H1 (cell line): ENCODE results near the gene CABP4. TPM values are rescaled to one million over a fixed set of nuclear protein-coding genes. Genes with fewer than 3 reads are reported as not detected.
A peak's percentile ranks its signal among the peaks of the same experiment; 100 is the strongest.

Experiments used
- CTCF ChIA-PET: fragments of 300-600 bp; sonication (Branson Sonifier 250); formaldehyde crosslinking; loops from one replicate; lab custom pipeline; 2021; ENCODE audit not compliant: partially characterized antibody; lab: Charles Lee
- POLR2A ChIA-PET: fragments of 300-600 bp; sonication (Branson Sonifier 250); formaldehyde crosslinking; loops from one replicate; lab custom pipeline; 2021; ENCODE audit warnings: inconsistent platforms; ENCODE audit not compliant: partially characterized antibody; lab: Charles Lee
- DNase-seq, 2 experiments: peaks; one replicate each; pipeline versions ENCODE4 v3.0.0 to v3.0.0-alpha.2; 2010 to 2022; ENCODE audit warnings: low spot score in 2 of 2, low read depth in 1 of 2, mixed read lengths in 1 of 2
- FAIRE-seq: peaks from 2 replicates; lab custom pipeline; 2011; peaks lifted over from hg19 to GRCh38; lab: Jason Lieb, UNC
- H2AFZ ChIP-seq: 2 replicates; pipeline ENCODE4 v1.8.1; 2012; ENCODE audit warnings: low read length, inconsistent platforms
- H2AK5ac ChIP-seq: 2 replicates; pipeline ENCODE4 v1.6.1; 2013; ENCODE audit warnings: low read depth, low read length
- H2BK120ac ChIP-seq: replicated peaks from 2 replicates; pipeline ENCODE3; 2013; ENCODE audit warnings: low read depth, low read length, inconsistent platforms
- H2BK12ac ChIP-seq: 2 replicates; pipeline ENCODE4 v1.6.1; 2013; ENCODE audit warnings: low read depth, low read length
- H2BK15ac ChIP-seq: 2 replicates; pipeline ENCODE4 v1.6.1; 2013; ENCODE audit warnings: low read length
- H2BK20ac ChIP-seq: 2 replicates; pipeline ENCODE4 v1.6.1; 2013; ENCODE audit warnings: low read length
- H2BK5ac ChIP-seq: 2 replicates; pipeline ENCODE4 v1.6.1; 2013; ENCODE audit warnings: low read depth, low read length
- H3K14ac ChIP-seq: 2 replicates; pipeline ENCODE4 v1.6.1; 2013; ENCODE audit warnings: inconsistent platforms; ENCODE audit not compliant: insufficient read length
- H3K18ac ChIP-seq: 2 replicates; pipeline ENCODE4 v1.6.1; 2013; ENCODE audit warnings: low read length; ENCODE audit errors: extremely low read depth
- H3K23ac ChIP-seq: 2 replicates; pipeline ENCODE4 v1.6.1; 2013; ENCODE audit warnings: inconsistent platforms; ENCODE audit not compliant: insufficient read length
- H3K23me2 ChIP-seq: 2 replicates; pipeline ENCODE4 v1.6.1; 2013; ENCODE audit warnings: low read depth, low read length
- H3K27ac ChIP-seq: 2 replicates; pipeline ENCODE4 v1.6.1; 2011; ENCODE audit warnings: low read depth, low read length, inconsistent platforms
- H3K27me3 ChIP-seq, 4 experiments: replicated peaks in 1 of 4; 1 replicate in 1 of 4; 2 replicates in 3 of 4; pipeline versions ENCODE4 v1.6.1 to v1.8.1; 2011 to 2013; ENCODE audit warnings: low read length in 3 of 4, mild to moderate bottlenecking in 3 of 4, inconsistent platforms in 2 of 4, mixed read lengths in 2 of 4, moderate library complexity in 1 of 4; ENCODE audit not compliant: control insufficient read depth in 3 of 4, insufficient read depth in 3 of 4; ENCODE audit errors: extremely low read depth in 1 of 4
- H3K36me3 ChIP-seq, 4 experiments: 2 replicates each; pipeline versions ENCODE4 v1.6.1 to v1.8.1; 2011 to 2013; ENCODE audit warnings: mild to moderate bottlenecking in 4 of 4, low read length in 3 of 4, moderate library complexity in 2 of 4, control low read depth in 1 of 4, inconsistent platforms in 1 of 4; ENCODE audit not compliant: insufficient read depth in 4 of 4, control insufficient read depth in 2 of 4
- H3K4ac ChIP-seq: replicated peaks from 2 replicates; pipeline ENCODE3; 2013; ENCODE audit warnings: low read length, low read depth, mixed read lengths, inconsistent platforms; ENCODE audit not compliant: insufficient read length
- H3K4me1 ChIP-seq, 4 experiments: replicated peaks in 1 of 4; 1 replicate in 1 of 4; 2 replicates in 3 of 4; pipeline versions ENCODE4 v1.6.1 to v1.8.1; 2011 to 2013; ENCODE audit warnings: low read length in 3 of 4, inconsistent platforms in 2 of 4, mixed read lengths in 1 of 4; ENCODE audit not compliant: insufficient read depth in 4 of 4, control insufficient read depth in 3 of 4
- H3K4me2 ChIP-seq, 2 experiments: 2 replicates each; pipeline versions ENCODE4 v1.6.1 to v1.8.1; 2011 to 2013; ENCODE audit warnings: low read depth in 2 of 2, low read length in 2 of 2, control low read depth in 1 of 2, inconsistent platforms in 1 of 2, mild to moderate bottlenecking in 1 of 2; ENCODE audit not compliant: insufficient read depth in 1 of 2
- H3K4me3 ChIP-seq, 4 experiments: fragments of 200-600, 300-600 bp in 1 of 4; sonication (generic), shearing (Covaris generic), sonication (Bioruptor Twin) in 1 of 4; 2 replicates each; pipeline versions ENCODE4 v1.5.1 to v1.8.1; 2011 to 2016; ENCODE audit warnings: low read length in 4 of 4, low read depth in 3 of 4, control low read depth in 2 of 4, inconsistent platforms in 2 of 4, mild to moderate bottlenecking in 2 of 4, mixed read lengths in 1 of 4, moderate library complexity in 1 of 4; ENCODE audit not compliant: insufficient read depth in 2 of 4; ENCODE audit errors: extremely low read depth in 1 of 4
- H3K56ac ChIP-seq: replicated peaks from 2 replicates; pipeline ENCODE3; 2013; ENCODE audit warnings: low read depth, mild to moderate bottlenecking, mixed read lengths, low read length, inconsistent platforms; ENCODE audit not compliant: insufficient read length
- H3K79me1 ChIP-seq: 2 replicates; pipeline ENCODE4 v1.6.1; 2013; ENCODE audit warnings: low read depth, low read length, control low read depth
- H3K79me2 ChIP-seq, 2 experiments: 2 replicates each; pipeline versions ENCODE4 v1.6.1 to v1.8.1; 2012 to 2013; ENCODE audit warnings: low read length in 2 of 2, mild to moderate bottlenecking in 2 of 2, inconsistent platforms in 1 of 2; ENCODE audit not compliant: insufficient read depth in 2 of 2, control insufficient read depth in 1 of 2
- H3K9ac ChIP-seq, 4 experiments: replicated peaks in 1 of 4; 1 replicate in 1 of 4; 2 replicates in 3 of 4; pipeline versions ENCODE4 v1.6.1 to v1.8.1; 2011 to 2013; ENCODE audit warnings: low read depth in 3 of 4, low read length in 3 of 4, control low read depth in 2 of 4, mild to moderate bottlenecking in 2 of 4, moderate library complexity in 2 of 4, inconsistent platforms in 1 of 4; ENCODE audit errors: extremely low read depth in 1 of 4
- H3K9me3 ChIP-seq, 2 experiments: 2 replicates each; pipeline versions ENCODE4 v1.6.1 to v1.8.1; 2012 to 2013; ENCODE audit warnings: mild to moderate bottlenecking in 2 of 2, moderate library complexity in 2 of 2, control low read depth in 1 of 2, inconsistent platforms in 1 of 2, low read depth in 1 of 2, low read length in 1 of 2, mixed read lengths in 1 of 2; ENCODE audit not compliant: insufficient read depth in 2 of 2
- H4K20me1 ChIP-seq, 2 experiments: replicated peaks in 1 of 2; 2 replicates each; pipeline versions ENCODE3 to v1.8.1; 2011 to 2013; ENCODE audit warnings: inconsistent platforms in 2 of 2, low read length in 2 of 2, mild to moderate bottlenecking in 1 of 2; ENCODE audit not compliant: insufficient read depth in 2 of 2, control insufficient read depth in 1 of 2
- H4K5ac ChIP-seq: 2 replicates; pipeline ENCODE4 v1.6.1; 2013; ENCODE audit warnings: low read length, low read depth, mixed read lengths, inconsistent platforms; ENCODE audit not compliant: insufficient read length
- H4K8ac ChIP-seq: 2 replicates; pipeline ENCODE4 v1.8.0; 2013; ENCODE audit warnings: mild to moderate bottlenecking, moderate library complexity, low read length, inconsistent platforms; ENCODE audit not compliant: insufficient read depth; ENCODE audit errors: extremely low read depth
- H4K91ac ChIP-seq: replicated peaks from 2 replicates; pipeline ENCODE3; 2013; ENCODE audit warnings: low read length, mixed read lengths, inconsistent platforms; ENCODE audit not compliant: insufficient read length
- CBX5 ChIP-seq: fragments of 300-800, 300-1000 bp; sonication (generic); IDR thresholded peaks from 2 replicates; pipeline ENCODE4 v1.7.1; 2016; ENCODE audit warnings: antibody characterized with exemption, low read length, low read depth
- CEBPB ChIP-seq: IDR thresholded peaks from 2 replicates; pipeline ENCODE4 v1.6.1; 2012; ENCODE audit warnings: low read depth, low read length
- EGR1 ChIP-seq: IDR thresholded peaks from 2 replicates; pipeline ENCODE4 v1.6.1; 2011; ENCODE audit warnings: low read depth, low read length, borderline replicate concordance
- YY1 ChIP-seq: IDR thresholded peaks from 2 replicates; pipeline ENCODE4 v1.6.1; 2011; ENCODE audit warnings: low read depth, mild to moderate bottlenecking, low read length
- WGBS, 2 experiments: shearing (Covaris generic) in 1 of 2; methylation state at CpG; one replicate each; pipeline versions ENCODE4 v1.1.6 to v1.1.7; 2013 to 2015; ENCODE audit warnings: low lambda C conversion rate in 2 of 2, mixed read lengths in 2 of 2, inconsistent platforms in 1 of 2, low coverage in 1 of 2, missing lambda C conversion rate in 1 of 2; ENCODE audit not compliant: insufficient replicate concordance in 2 of 2, insufficient coverage in 1 of 2, insufficient read length in 1 of 2; ENCODE audit errors: extremely low coverage in 1 of 2, missing lambda C conversion rate in 1 of 2; 5-methylcytosine and 5-hydroxymethylcytosine counted together
- polyA plus RNA-seq, 7 experiments: library from polyadenylated mRNA; depleted of rRNA in 3 of 7; stranded (reverse) in 5 of 7; unstranded in 2 of 7; fragments of >200 nt in 5 of 7; fragments of 200-250 nt in 2 of 7; gene quantifications; 1 replicate in 5 of 7; 2 replicates in 1 of 7; 4 replicates in 1 of 7; pipeline versions ENCODE4 v1.2.1 to v1.2.3, GENCODE V29; 2011 to 2013; ENCODE audit warnings: missing spikeins in 2 of 7, mixed read lengths in 2 of 7
- total RNA-seq: library from RNA; stranded (reverse); fragmentation: NEBNext Ultra II Directional; extraction: Animal tissue kit (Norgen Biotek cat#: 25700); gene quantifications from 2 replicates; pipeline ENCODE4 v1.2.1, GENCODE V29; 2021

CABP4 gene
- total and polyA plus RNA-seq, 2 of the 8 experiments (the other 6 are each of a cell fraction or from before 2014, with no cell fraction given), result not detected

DNA sequence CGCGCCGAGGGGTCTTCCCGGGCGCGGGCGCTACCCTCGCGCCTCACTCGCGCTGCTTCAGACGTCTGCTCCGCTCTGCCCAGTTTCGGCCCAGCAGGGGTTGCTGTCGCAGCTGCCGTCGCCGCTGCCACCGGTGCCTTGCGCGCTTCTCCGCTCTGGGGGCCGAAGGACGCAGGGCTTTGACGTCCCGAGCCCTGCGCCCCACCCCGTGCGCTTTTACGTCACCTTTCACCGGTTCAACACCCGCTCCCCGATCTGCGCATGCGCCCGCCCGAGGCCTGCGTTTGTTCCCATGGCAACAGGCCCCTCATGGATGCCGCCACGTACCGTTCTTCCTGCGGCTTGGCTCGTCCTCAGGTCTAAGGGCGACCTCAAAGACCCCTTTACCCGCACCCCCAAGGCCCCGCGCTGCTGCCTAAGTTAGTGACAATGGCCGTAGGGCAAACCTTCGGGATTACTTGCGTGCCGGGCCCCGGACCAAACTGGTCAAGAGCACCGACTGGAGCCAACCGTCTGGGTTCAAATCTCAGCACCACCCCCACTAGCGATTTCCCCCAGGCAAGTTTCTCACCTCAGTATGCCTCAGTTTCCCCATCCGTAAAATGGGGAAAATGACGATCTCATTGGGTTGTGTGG lies 53.5 kb downstream of the CABP4 start:
- Histone ChIP-seq H4K5ac (peak overlapping the region; percentile 87), H3K56ac (peak overlapping the region; percentile 85), H3K14ac (no peak overlapping the region), H3K4me2 (peak overlapping the region; percentile 66 to 83), H3K79me2 (0 out of 4 replicates have a peak, but pooled peaks cover 0 to 8% of the 10 kb centered on the region in 2 experiments), H2BK20ac (no peak overlapping the region), H2AK5ac (no peak overlapping the region), H3K27me3 (peaks cover 0 to 7% (median 3%) of the 10 kb centered on the region in 4 experiments; a peak in 3 of 7 replicates), H4K20me1 (peaks cover 3 to 10% of the 10 kb centered on the region in 2 experiments), H3K18ac (peak overlapping the region; percentile 99), H2BK120ac (no peak overlapping the region), H3K9ac (peak overlapping the region; percentile 72 to 87 (median 80)), H2BK15ac (no peak overlapping the region), H3K4ac (no peak overlapping the region), H3K4me1 (peaks cover 0 to 27% (median 10%) of the 10 kb centered on the region in 4 experiments; a peak in 6 of 7 replicates), H3K4me3 (peak overlapping the region; percentile 74 to 89 (median 86)), H2BK5ac (peak overlapping the region; percentile 96), H3K23ac (no peak overlapping the region), H3K36me3 (no peaks in the 10 kb centered on the region), H3K27ac (peak overlapping the region; percentile 88), H2BK12ac (no peak overlapping the region), H4K91ac (no peak overlapping the region), H2AFZ (0 out of 2 replicates have a peak overlapping the region, but pooled peaks have one; percentile 47), H3K79me1 (no peaks in the 10 kb centered on the region), H3K23me2 (peaks cover 21% of the 10 kb centered on the region), H3K9me3 (no peaks in the 10 kb centered on the region), H4K8ac (peak overlapping the region; percentile 96)
- WGBS, 2 experiments, result 4% methylated on average over 44 of the region's 57 CpGs; no CpG with 5 or more reads in 1 of the 2 experiments
- FAIRE-seq, result no peak
- POLR2A ChIA-PET, result no interaction called here
- CTCF ChIA-PET, result no interaction called here
- peak; percentile 88 to 99 for DNase-seq
- no peak for TF ChIP-seq CBX5
- 0 out of 2 replicates have a peak, but pooled peaks have one; percentile 41 for TF ChIP-seq YY1
- no peak for TF ChIP-seq EGR1
- no peak for TF ChIP-seq CEBPB
